Lower lobe of right lung (tissue), 2 donors: ENCODE data around the gene PALM. TPM values are rescaled to one million over a fixed set of nuclear protein-coding genes. Genes with fewer than 3 reads are reported as not detected.
A peak's percentile ranks its signal among the peaks of the same experiment; 100 is the strongest.

Source experiments
- ATAC-seq, 2 donors: fragments of 200-7000 bp; cut with Tn5 transposase; one replicate each; pipeline ENCODE4 v1.9.1; 2020 to 2022; ENCODE audit warnings: mild to moderate bottlenecking in 2 of 2, moderate library complexity in 2 of 2
- DNase-seq: peaks from one replicate; pipeline ENCODE4 v3.0.0-alpha.2; 2020
- H3K27ac ChIP-seq: fragments of 200-600 bp; one replicate; pipeline ENCODE4 v1.8.0; 2022
- H3K27me3 ChIP-seq: fragments of 200-600 bp; one replicate; pipeline ENCODE4 v1.8.0; 2022; ENCODE audit warnings: low read depth
- H3K36me3 ChIP-seq: fragments of 200-600 bp; one replicate; pipeline ENCODE4 v1.8.0; 2022; ENCODE audit warnings: mild to moderate bottlenecking
- H3K4me1 ChIP-seq: fragments of 200-600 bp; one replicate; pipeline ENCODE4 v1.8.0; 2022
- H3K4me3 ChIP-seq: fragments of 200-600 bp; one replicate; pipeline ENCODE4 v1.8.0; 2022; ENCODE audit warnings: mild to moderate bottlenecking
- H3K9me3 ChIP-seq: fragments of 200-600 bp; one replicate; pipeline ENCODE4 v1.8.0; 2022
- intact Hi-C: fragments of 100-400 bp; cut with DNase I; formaldehyde crosslinking; loops from one replicate; pipeline ENCODE4 v1.11.0; 2022
- total RNA-seq: library from RNA; stranded (reverse); fragmentation: NEBNext Ultra II Directional; extraction: Animal tissue kit (Norgen Biotek cat#: 25700); gene quantifications from one replicate; pipeline ENCODE4 v1.2.1, GENCODE V29; 2021
- TF ChIP-seq, protein P1 (sequence below): fragments of 200-600 bp; IDR thresholded peaks from one replicate; pipeline ENCODE4 v1.8.0; 2022; ENCODE audit warnings: antibody characterized with exemption, mild to moderate bottlenecking
- donor health status: DM: no; HTN: yes; CAD: no; lungs with severe emphysema.

Gene PALM
- total RNA-seq, 1 donor from 2014 or later = 37.0 TPM

DNA sequence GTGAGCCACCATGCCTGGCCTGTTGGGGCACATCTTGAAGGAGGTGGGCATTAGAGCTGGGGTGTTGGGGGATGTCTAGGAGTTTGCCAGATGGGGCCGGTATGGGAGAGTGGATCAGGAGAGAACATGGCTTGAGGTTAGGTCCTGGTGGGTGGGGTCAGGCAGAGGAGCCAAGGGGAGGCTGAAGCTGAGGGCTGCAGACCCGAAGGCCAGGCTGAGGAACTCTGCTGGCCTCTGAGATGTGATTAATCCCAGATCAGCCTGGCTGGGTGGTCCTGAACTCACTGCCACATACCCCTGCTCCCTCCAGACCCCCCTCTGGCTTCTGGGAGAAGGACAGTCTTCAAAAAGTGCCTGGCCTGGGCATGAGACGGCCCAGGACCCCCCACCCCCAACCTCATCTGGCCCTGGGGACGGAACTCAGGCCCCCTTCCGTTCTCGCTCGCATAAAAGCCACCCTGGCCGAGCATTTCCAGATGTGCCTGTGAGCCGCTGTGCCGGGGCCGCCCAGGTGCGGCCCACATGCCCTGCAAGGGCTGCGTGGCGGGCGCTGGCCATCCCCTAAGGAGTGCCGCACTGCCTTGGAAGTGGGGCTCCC lies 29.8 kb upstream of the PALM start:
- DNase-seq = no peak
- peaks cover 40% of the 10 kb centered on the region for H3K4me1 ChIP-seq

DNA sequence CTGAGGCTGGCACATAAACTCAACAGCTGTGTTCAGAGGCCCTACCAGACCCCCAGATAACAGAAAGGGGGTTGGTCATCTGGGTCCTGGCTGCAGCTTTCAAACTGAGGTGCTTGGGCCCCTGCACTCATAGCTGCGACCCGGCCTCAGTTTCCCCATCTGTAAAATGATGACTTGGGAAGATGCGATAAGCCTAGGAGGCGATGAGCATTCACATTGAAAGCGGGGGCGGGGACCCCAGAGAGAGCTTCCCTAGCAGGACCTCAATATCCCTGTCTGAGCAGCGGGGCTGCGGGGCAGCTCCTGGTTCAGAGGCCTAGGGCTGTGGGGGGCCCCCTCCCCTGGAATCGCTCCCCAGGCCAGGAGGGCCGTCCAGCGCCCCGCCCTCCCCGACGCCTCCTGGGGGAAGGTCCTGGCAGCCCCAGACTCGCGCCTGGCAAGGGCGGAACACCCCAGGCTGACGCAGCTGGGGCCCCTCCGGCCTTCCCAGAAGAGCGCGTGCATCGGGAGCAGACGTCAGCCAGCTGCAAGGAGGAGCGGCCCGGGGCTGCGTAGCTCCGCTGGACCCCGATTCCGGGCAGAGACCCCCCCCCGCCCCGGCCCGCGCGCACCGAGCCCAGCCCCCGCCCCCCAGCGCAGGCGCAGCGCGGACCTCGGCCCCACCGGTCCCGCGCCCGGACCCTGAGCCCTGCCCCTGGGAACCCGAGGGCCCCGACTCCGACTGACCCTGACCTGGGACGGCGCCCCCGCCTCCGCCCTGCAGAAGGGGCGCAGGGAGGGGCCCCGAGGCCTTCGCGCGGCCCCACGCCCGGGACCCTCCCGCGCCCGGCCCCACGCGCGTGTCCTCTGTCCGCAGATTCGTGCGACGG lies 29.1 kb upstream of the PALM start:
- ATAC-seq (peak; percentile 1 to 5), DNase-seq (peak; percentile 77)
- intact Hi-C loops = no loop called here
- no peaks in the 10 kb centered on the region for H3K9me3 ChIP-seq
- H3K27me3 ChIP-seq = peaks cover 12% of the 10 kb centered on the region
- TF ChIP-seq, protein P1, sequence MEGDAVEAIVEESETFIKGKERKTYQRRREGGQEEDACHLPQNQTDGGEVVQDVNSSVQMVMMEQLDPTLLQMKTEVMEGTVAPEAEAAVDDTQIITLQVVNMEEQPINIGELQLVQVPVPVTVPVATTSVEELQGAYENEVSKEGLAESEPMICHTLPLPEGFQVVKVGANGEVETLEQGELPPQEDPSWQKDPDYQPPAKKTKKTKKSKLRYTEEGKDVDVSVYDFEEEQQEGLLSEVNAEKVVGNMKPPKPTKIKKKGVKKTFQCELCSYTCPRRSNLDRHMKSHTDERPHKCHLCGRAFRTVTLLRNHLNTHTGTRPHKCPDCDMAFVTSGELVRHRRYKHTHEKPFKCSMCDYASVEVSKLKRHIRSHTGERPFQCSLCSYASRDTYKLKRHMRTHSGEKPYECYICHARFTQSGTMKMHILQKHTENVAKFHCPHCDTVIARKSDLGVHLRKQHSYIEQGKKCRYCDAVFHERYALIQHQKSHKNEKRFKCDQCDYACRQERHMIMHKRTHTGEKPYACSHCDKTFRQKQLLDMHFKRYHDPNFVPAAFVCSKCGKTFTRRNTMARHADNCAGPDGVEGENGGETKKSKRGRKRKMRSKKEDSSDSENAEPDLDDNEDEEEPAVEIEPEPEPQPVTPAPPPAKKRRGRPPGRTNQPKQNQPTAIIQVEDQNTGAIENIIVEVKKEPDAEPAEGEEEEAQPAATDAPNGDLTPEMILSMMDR = no peak
- peaks cover 40% of the 10 kb centered on the region for H3K4me1 ChIP-seq
- peak overlapping the region; percentile 67 for H3K4me3 ChIP-seq
- peak overlapping the region; percentile 95 for H3K27ac ChIP-seq
- H3K36me3 ChIP-seq = peaks cover 3% of the 10 kb centered on the region

More for the DNA sequence above, 29.8 kb upstream of the PALM start:
- Histone ChIP-seq H3K36me3 (peaks cover 3% of the 10 kb centered on the region), H3K9me3 (no peaks in the 10 kb centered on the region), H3K27me3 (peaks cover 13% of the 10 kb centered on the region), H3K4me3 (peak overlapping the region; percentile 67), H3K27ac (peak overlapping the region; percentile 95)
- TF ChIP-seq, protein P1 = no peak
- intact Hi-C loops = no loop called here
- ATAC-seq = no peak

GRCh38 chr19:680287-681028 lies 28.3 kb upstream of the PALM start:
- TF ChIP-seq, protein P1 = peak; percentile 46
- Histone ChIP-seq H3K27me3 (peaks cover 6% of the 10 kb centered on the region), H3K9me3 (no peaks in the 10 kb centered on the region), H3K4me3 (peak overlapping the region; percentile 67), H3K4me1 (peaks cover 40% of the 10 kb centered on the region), H3K27ac (peak overlapping the region; percentile 95), H3K36me3 (peaks cover 3% of the 10 kb centered on the region)
- ATAC-seq (peak; percentile 87 to 94), DNase-seq (peak; percentile 100)
- intact Hi-C loops = no loop called here

DNA sequence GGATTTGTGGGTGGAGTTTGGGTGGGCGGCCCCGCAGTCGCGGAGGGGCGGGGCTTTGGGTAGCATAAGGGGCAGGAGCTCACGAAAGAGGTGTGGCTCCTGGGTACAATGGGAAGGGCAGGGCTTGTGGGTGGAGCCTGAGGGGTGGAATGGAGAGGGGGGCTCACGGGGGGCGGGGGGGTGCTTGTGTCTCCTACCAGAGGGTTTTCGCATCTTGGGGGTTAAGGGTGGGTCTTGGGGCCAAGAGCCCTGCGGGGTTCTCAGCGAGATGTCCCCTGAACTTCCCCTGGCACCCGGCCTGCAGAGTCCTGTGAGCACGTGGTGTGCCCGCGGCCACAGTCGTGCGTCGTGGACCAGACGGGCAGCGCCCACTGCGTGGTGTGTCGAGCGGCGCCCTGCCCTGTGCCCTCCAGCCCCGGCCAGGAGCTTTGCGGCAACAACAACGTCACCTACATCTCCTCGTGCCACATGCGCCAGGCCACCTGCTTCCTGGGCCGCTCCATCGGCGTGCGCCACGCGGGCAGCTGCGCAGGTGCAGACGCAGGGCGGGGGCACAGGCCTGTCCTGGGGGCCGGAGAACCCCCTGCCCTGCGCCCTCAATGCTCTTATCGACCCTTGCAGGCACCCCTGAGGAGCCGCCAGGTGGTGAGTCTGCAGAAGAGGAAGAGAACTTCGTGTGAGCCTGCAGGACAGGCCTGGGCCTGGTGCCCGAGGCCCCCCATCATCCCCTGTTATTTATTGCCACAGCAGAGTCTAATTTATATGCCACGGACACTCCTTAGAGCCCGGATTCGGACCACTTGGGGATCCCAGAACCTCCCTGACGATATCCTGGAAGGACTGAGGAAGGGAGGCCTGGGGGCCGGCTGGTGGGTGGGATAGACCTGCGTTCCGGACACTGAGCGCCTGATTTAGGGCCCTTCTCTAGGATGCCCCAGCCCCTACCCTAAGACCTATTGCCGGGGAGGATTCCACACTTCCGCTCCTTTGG lies 27.4 kb upstream of the PALM start:
- peaks cover 6% of the 10 kb centered on the region for H3K27me3 ChIP-seq
- ATAC-seq = no peak
- intact Hi-C loops = no loop called here
- peak overlapping the region; percentile 95 for H3K27ac ChIP-seq
- peak; percentile 92 for DNase-seq
- peak overlapping the region; percentile 67 for H3K4me3 ChIP-seq
- no peaks in the 10 kb centered on the region for H3K9me3 ChIP-seq
- H3K36me3 ChIP-seq = peaks cover 3% of the 10 kb centered on the region
- H3K4me1 ChIP-seq = peaks cover 36% of the 10 kb centered on the region
- TF ChIP-seq, protein P1 = no peak
